PC-9 (cell line): ENCODE measurements around the gene PRPF40A. TPM values are rescaled to one million over a fixed set of nuclear protein-coding genes. Genes with fewer than 3 reads are reported as not detected.

Experiments used
- BruUV-seq: library from RNA; stranded (reverse); fragments of 400-500 nt; replicated peaks from 2 replicates; lab custom pipeline; 2021; lab: Mats Ljungman, UMichigan
- CTCF ChIA-PET: fragments of 300-600 bp; sonication (Branson Sonifier 250); formaldehyde crosslinking; loops from one replicate; lab custom pipeline; 2022; ENCODE audit warnings: antibody characterized with exemption; lab: Charles Lee
- POLR2A ChIA-PET: fragments of 300-600 bp; sonication (Branson Sonifier 250); formaldehyde crosslinking; loops from one replicate; lab custom pipeline; 2022; ENCODE audit warnings: antibody characterized with exemption; ENCODE audit not compliant: unreplicated experiment; lab: Charles Lee
- DNase-seq, 2 experiments: peaks; one replicate each; pipeline versions ENCODE4 v3.0.0 to v3.0.0-alpha.2; 2015 to 2022; ENCODE audit warnings: mixed read lengths in 1 of 2
- H2AFZ ChIP-seq: fragments of 200-600 bp; sonication (generic); 2 replicates; pipeline ENCODE4 v1.8.1; 2017; ENCODE audit warnings: antibody characterized with exemption
- H3F3A ChIP-seq: fragments of 200-600 bp; sonication (generic); 2 replicates; pipeline ENCODE4 v1.8.1; 2017; ENCODE audit warnings: antibody characterized with exemption, mild to moderate bottlenecking, low read depth; ENCODE audit not compliant: insufficient read depth
- H3K27ac ChIP-seq: fragments of 200-600 bp; sonication (generic); 2 replicates; pipeline ENCODE4 v1.6.1; 2016; ENCODE audit warnings: mixed run types
- H3K27me3 ChIP-seq: fragments of 200-600 bp; sonication (generic); 2 replicates; pipeline ENCODE4 v1.6.1; 2016; ENCODE audit warnings: low read depth, mixed run types; ENCODE audit not compliant: insufficient read depth
- H3K36me3 ChIP-seq: fragments of 200-600 bp; sonication (generic); 2 replicates; pipeline ENCODE4 v1.6.1; 2016; ENCODE audit warnings: low read depth, mixed run types
- H3K4me1 ChIP-seq: fragments of 200-600 bp; sonication (generic); replicated peaks from 2 replicates; pipeline ENCODE4 v1.6.1; 2016; ENCODE audit warnings: mixed run types; ENCODE audit not compliant: insufficient read depth
- H3K4me2 ChIP-seq: fragments of 200-600 bp; sonication (generic); 2 replicates; pipeline ENCODE4 v1.6.1; 2017; ENCODE audit warnings: mixed run types
- H3K4me3 ChIP-seq: fragments of 200-600 bp; sonication (generic); 2 replicates; pipeline ENCODE4 v1.6.1; 2016; ENCODE audit warnings: mixed run types
- H3K79me2 ChIP-seq: fragments of 200-600 bp; sonication (generic); 2 replicates; pipeline ENCODE4 v1.6.1; 2017; ENCODE audit warnings: low read depth, mixed run types
- H3K9me2 ChIP-seq: fragments of 200-600 bp; sonication (generic); 2 replicates; pipeline ENCODE4 v1.8.1; 2017; ENCODE audit warnings: mild to moderate bottlenecking; ENCODE audit not compliant: insufficient read depth
- H3K9me3 ChIP-seq: fragments of 200-600 bp; sonication (generic); 2 replicates; pipeline ENCODE4 v1.8.1; 2016; ENCODE audit warnings: low read depth; ENCODE audit not compliant: insufficient read depth
- H4K20me1 ChIP-seq: fragments of 200-600 bp; sonication (generic); 2 replicates; pipeline ENCODE4 v1.8.1; 2017; ENCODE audit not compliant: insufficient read depth
- EZH2 ChIP-seq: fragments of 200-600 bp; sonication (generic); IDR thresholded peaks from 2 replicates; pipeline ENCODE4 v1.8.0; 2017; ENCODE audit warnings: antibody characterized with exemption, low read depth
- intact Hi-C: fragments of 100-400 bp; cut with micrococcal nuclease; formaldehyde crosslinking; loops from one replicate; pipeline ENCODE4 v1.10.0; 2022; ENCODE audit not compliant: unreplicated experiment
- total RNA-seq: library from RNA; stranded (reverse); gene quantifications from 2 replicates; pipeline ENCODE4 v1.2.3, GENCODE V29; 2021
- TF ChIP-seq, protein P1 (sequence below): fragments of 200-600 bp; sonication (generic); conservative IDR thresholded peaks from 2 replicates; pipeline ENCODE4 v1.6.1; 2017; ENCODE audit warnings: mixed run types, antibody characterized with exemption, mild to moderate bottlenecking, moderate library complexity

Gene PRPF40A
- total RNA-seq, 1 experiment from 2014 or later: 94.1 TPM

DNA sequence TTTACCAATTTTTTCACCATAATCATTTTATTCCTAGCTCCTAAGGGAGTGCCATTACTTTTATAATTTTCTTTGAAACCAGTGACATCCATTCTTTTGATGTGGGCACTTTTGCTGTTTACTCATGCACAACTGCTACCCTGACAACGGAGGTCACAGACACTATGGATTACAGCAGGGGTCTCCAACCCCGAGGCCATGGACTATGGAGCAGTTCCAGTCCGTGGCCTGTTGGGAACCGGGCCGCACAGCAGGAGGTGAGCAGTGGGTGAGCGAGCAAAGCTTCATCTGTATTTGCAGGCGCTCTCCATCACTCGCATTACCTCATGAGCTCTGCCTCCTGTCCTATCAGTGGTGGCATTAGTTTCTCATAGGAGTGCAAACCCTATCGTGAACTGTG is 34.6 kb downstream of the PRPF40A start:
- no peak overlapping the region for H2AFZ ChIP-seq
- intact Hi-C loops: no loop called here
- H4K20me1 ChIP-seq: peaks cover 43% of the 10 kb centered on the region
- no peaks in the 10 kb centered on the region for H3K27me3 ChIP-seq
- no peak for DNase-seq
- no peaks in the 10 kb centered on the region for H3K9me3 ChIP-seq
- BruUV-seq: no TSS peak
- H3K27ac ChIP-seq: no peak overlapping the region
- POLR2A ChIA-PET: no interaction called here
- no peaks in the 10 kb centered on the region for H3K4me1 ChIP-seq
- CTCF ChIA-PET: no interaction called here
- no peak overlapping the region for H3K4me2 ChIP-seq
- no peaks in the 10 kb centered on the region for H3F3A ChIP-seq
- no peaks in the 10 kb centered on the region for H3K9me2 ChIP-seq
- peaks cover 13% of the 10 kb centered on the region; the same call in 1 of the 2 replicates for H3K79me2 ChIP-seq
- no peak overlapping the region for H3K4me3 ChIP-seq
- no peak for TF ChIP-seq EZH2
- TF ChIP-seq, protein P1, sequence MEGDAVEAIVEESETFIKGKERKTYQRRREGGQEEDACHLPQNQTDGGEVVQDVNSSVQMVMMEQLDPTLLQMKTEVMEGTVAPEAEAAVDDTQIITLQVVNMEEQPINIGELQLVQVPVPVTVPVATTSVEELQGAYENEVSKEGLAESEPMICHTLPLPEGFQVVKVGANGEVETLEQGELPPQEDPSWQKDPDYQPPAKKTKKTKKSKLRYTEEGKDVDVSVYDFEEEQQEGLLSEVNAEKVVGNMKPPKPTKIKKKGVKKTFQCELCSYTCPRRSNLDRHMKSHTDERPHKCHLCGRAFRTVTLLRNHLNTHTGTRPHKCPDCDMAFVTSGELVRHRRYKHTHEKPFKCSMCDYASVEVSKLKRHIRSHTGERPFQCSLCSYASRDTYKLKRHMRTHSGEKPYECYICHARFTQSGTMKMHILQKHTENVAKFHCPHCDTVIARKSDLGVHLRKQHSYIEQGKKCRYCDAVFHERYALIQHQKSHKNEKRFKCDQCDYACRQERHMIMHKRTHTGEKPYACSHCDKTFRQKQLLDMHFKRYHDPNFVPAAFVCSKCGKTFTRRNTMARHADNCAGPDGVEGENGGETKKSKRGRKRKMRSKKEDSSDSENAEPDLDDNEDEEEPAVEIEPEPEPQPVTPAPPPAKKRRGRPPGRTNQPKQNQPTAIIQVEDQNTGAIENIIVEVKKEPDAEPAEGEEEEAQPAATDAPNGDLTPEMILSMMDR: no peak
- H3K36me3 ChIP-seq: peaks cover 33% of the 10 kb centered on the region; the same call in 1 of the 2 replicates

GRCh38 chr2:152678808-152679207 is 38.5 kb downstream of the PRPF40A start:
- Histone ChIP-seq H3K79me2 (no peaks in the 10 kb centered on the region), H3K27me3 (no peaks in the 10 kb centered on the region), H3K4me1 (no peaks in the 10 kb centered on the region), H3F3A (no peaks in the 10 kb centered on the region), H3K36me3 (peaks cover 68% of the 10 kb centered on the region), H2AFZ (no peak overlapping the region), H3K4me3 (no peak overlapping the region), H3K4me2 (no peak overlapping the region), H4K20me1 (peaks cover 27% of the 10 kb centered on the region), H3K9me3 (no peaks in the 10 kb centered on the region), H3K27ac (no peak overlapping the region), H3K9me2 (no peaks in the 10 kb centered on the region)
- no peak for DNase-seq
- BruUV-seq: no TSS peak
- intact Hi-C loops: no loop called here
- no peak for TF ChIP-seq EZH2
- TF ChIP-seq, protein P1: no peak
- ChIA-PET POLR2A (no interaction called here), CTCF (no interaction called here)

- no peak overlapping the region for H3K27ac ChIP-seq
- TF ChIP-seq EZH2: no peak
- TF ChIP-seq, protein P1: no peak
Measured at GRCh38 chr2:152676461-152676860, 40.8 kb downstream of the PRPF40A start.

More at GRCh38 chr2:152676461-152676860, 40.8 kb downstream of the PRPF40A start:
- no peak for DNase-seq
- Histone ChIP-seq H4K20me1 (peaks cover 13% of the 10 kb centered on the region), H3K36me3 (peaks cover 76% of the 10 kb centered on the region), H3K79me2 (no peaks in the 10 kb centered on the region), H3K9me2 (no peaks in the 10 kb centered on the region), H2AFZ (no peak overlapping the region), H3F3A (no peaks in the 10 kb centered on the region), H3K9me3 (no peaks in the 10 kb centered on the region), H3K4me3 (no peak overlapping the region), H3K4me1 (no peaks in the 10 kb centered on the region), H3K27me3 (no peaks in the 10 kb centered on the region), H3K4me2 (no peak overlapping the region)
- no TSS peak for BruUV-seq
- POLR2A ChIA-PET: no interaction called here
- CTCF ChIA-PET: no interaction called here
- intact Hi-C loops: no loop called here
